ENCODE data around the gene ICA1L. TPM values are rescaled to one million over a fixed set of nuclear protein-coding genes. Genes with fewer than 3 reads are reported as not detected.

The ICA1L gene
- total RNA-seq, 1 donor from 2014 or later = 6.5 TPM

GRCh38 chr2:202782940-202783558 lies 88.5 kb downstream of the ICA1L start:
- Histone ChIP-seq H3K9me3 (replicated peaks) (no peaks in the 10 kb centered on the region), H3K4me3 (no peak overlapping the region), H3K4me1 (no peaks in the 10 kb centered on the region), H3K27me3 (ENCODE audit: low read depth) (no peaks in the 10 kb centered on the region), H3K27ac (replicated peaks) (no peak overlapping the region), H3K36me3 (peaks cover 46% of the 10 kb centered on the region)
- TF ChIP-seq CTCF (IDR thresholded peaks at IDR 0.05; ENCODE audit: borderline replicate concordance) = no peak
- intact Hi-C loops (cut with micrococcal nuclease) = no loop called here
- DNase-seq = no peak

DNA sequence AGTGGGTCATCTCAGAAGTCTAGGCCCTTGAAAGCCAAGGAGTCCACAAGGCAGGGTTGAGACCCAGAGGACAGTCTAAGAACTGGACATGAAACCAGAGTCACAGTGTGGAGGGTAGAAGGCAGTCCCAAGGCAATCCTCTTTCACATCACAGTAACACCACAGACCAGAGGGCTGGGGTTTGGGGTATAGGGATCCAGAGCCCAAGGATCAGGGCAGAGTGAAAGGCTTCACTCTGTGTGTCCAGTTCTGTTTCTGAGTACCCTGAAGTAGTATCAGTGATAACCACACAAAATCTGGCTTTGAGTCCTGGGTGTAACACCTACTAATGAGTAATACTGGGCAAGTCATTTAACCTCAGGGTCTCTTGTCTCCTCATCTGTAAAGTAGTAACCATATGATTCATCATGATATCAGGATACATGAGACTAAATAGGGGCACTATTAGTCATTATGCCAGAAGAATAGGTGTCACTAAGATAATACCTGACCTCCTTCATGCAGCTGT lies 91.0 kb downstream of the ICA1L start:
- H3K27ac ChIP-seq (replicated peaks) = no peak overlapping the region
- intact Hi-C loops (cut with micrococcal nuclease) = no loop called here
- H3K36me3 ChIP-seq = peaks cover 41% of the 10 kb centered on the region
- no peak overlapping the region for H3K4me3 ChIP-seq
- no peaks in the 10 kb centered on the region for H3K9me3 ChIP-seq (replicated peaks)
- H3K4me1 ChIP-seq = no peaks in the 10 kb centered on the region
- DNase-seq = no peak
- no peaks in the 10 kb centered on the region for H3K27me3 ChIP-seq (ENCODE audit: low read depth)
- TF ChIP-seq CTCF (IDR thresholded peaks at IDR 0.05; ENCODE audit: borderline replicate concordance) = no peak

DNA sequence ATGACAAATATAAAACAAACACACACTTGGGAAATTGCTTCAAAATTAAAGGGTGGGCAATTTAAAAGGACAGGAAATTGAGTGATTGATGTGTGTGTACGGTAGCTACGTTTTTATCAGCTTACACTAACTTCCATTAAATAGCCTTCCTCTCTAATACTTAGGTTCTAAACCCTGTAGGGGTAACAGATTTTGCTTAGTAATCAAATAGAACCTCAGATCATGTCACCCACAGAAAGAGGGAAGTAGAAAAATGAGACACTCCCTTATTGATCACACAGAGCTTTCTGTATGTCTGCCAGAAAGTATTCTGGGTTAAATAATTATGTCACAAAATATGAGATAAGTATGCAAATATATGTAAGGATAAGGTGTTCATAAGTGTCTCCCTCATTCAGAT lies 93.3 kb downstream of the ICA1L start:
- Histone ChIP-seq H3K4me3 (no peak overlapping the region), H3K4me1 (no peaks in the 10 kb centered on the region), H3K36me3 (peaks cover 35% of the 10 kb centered on the region), H3K27me3 (ENCODE audit: low read depth) (no peaks in the 10 kb centered on the region), H3K27ac (replicated peaks) (no peak overlapping the region), H3K9me3 (replicated peaks) (no peaks in the 10 kb centered on the region)
- intact Hi-C loops (cut with micrococcal nuclease) = no loop called here
- no peak for TF ChIP-seq CTCF (IDR thresholded peaks at IDR 0.05; ENCODE audit: borderline replicate concordance)
- DNase-seq = no peak

DNA sequence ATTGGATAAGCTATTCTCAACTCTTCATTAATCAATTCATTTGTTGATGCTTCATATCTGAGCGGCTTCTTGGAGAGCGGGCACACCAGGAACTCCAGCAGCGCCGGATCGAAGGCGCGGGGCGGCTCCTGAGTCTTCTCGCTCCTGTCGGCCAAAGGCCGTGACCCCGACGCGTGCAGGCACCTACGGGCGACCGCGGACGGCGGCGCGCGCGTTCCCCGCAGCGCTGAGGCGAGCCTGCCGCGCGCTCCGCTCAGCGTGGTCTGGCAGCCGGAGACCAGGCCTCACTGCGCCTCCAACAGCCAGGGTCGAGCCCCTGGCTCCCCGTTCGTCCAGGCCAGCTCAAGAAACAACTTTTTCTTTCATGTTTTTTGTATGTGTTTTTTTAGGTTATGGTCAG lies 97.5 kb downstream of the ICA1L start:
- peaks cover 9% of the 10 kb centered on the region for H3K4me1 ChIP-seq
- H3K36me3 ChIP-seq = peaks cover 37% of the 10 kb centered on the region
- no peak overlapping the region for H3K27ac ChIP-seq (replicated peaks)
- no peaks in the 10 kb centered on the region for H3K9me3 ChIP-seq (replicated peaks)
- intact Hi-C loops (cut with micrococcal nuclease) = no loop called here
- H3K27me3 ChIP-seq (ENCODE audit: low read depth) = no peaks in the 10 kb centered on the region
- no peak for TF ChIP-seq CTCF (IDR thresholded peaks at IDR 0.05; ENCODE audit: borderline replicate concordance)
- no peak overlapping the region for H3K4me3 ChIP-seq
- DNase-seq = no peak

DNA sequence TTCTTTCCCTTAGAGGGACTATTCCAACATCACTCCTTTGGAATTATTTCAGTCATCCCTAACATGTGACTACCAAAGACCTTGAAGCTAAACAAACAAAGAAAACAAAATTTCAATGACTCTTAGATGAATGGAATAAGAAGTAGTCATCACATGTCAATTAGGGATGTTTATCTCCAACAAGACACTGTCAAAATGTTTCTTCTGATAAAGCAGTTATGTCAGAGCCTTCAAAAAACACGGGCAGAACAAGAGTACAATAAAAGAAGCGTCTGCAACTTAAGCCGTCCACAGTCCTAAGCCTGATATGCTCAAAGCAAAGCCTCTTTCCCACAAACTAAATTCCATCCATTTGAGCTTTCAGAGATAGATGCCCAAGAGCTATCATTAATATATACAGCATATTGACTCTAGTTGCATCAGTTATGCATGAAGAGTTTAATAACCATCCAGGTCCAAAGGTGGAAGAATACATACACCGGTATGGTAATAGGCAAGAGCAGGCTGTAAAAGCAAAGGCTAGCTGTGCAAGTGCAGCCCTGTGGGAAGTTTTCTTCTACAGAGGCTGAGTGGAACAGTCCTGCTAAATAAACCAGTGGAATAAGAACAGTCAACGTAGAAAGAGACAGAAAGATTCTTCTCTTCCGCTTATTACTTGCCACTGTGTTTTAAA lies 98.1 kb downstream of the ICA1L start:
- intact Hi-C loops (cut with micrococcal nuclease) = no loop called here
- DNase-seq = no peak
- Histone ChIP-seq H3K4me1 (peaks cover 9% of the 10 kb centered on the region), H3K27ac (replicated peaks) (no peak overlapping the region), H3K9me3 (replicated peaks) (no peaks in the 10 kb centered on the region), H3K36me3 (peaks cover 31% of the 10 kb centered on the region), H3K4me3 (no peak overlapping the region), H3K27me3 (ENCODE audit: low read depth) (no peaks in the 10 kb centered on the region)
- TF ChIP-seq CTCF (IDR thresholded peaks at IDR 0.05; ENCODE audit: borderline replicate concordance) = no peak

All from left ventricle myocardium inferior (tissue), 1 donor.